Measurements from ENCODE around the gene FBP2.

FBP2 gene

DNA sequence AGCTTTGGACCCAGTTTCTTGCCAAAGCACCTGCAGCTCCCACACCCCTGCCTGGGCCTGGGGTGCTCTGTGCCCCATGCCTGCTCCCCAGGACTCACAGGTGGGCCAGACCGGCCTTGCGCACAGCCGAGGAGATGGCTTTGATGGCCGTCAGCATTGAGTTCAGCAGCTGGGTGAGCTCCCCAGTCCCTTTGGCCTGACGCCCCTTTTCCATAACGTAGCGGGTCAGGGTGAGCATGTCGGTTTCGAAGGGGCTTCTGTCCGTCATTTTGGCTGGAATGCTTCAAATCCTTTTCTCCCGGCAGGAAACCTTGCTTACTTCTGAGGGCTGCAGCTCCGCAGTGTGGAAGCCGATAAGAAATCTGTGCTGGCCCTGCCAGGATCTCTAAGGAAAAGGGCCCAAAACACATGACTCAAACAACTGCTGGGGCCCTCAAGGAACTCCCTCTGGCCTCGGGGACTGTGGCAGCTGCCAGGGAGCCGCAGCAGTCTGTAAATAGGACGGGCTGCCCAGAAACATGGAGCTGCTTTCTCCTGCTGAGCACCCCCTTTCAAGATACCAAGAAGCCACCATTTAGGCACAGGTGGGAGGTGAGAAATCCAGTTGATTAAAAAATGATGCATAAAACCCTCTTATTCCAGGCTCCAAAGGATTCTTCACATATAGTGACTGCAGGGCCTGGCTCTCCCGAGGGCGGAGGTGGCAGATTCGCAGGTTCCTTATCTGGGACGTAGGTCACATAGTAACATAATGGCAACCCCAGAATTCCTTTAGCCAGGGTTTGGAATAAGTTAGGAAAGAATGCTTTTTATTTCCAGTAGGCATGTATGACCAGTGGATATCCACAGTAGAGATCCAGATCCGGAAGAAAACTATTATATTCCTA lies at the start of gene FBP2:
TSS of gene FBP2 (minus strand) at position 366 of the 887 bp plus-strand sequence. CDS start at position 268, 98 bp downstream.
- TF ChIP-seq, protein P1, sequence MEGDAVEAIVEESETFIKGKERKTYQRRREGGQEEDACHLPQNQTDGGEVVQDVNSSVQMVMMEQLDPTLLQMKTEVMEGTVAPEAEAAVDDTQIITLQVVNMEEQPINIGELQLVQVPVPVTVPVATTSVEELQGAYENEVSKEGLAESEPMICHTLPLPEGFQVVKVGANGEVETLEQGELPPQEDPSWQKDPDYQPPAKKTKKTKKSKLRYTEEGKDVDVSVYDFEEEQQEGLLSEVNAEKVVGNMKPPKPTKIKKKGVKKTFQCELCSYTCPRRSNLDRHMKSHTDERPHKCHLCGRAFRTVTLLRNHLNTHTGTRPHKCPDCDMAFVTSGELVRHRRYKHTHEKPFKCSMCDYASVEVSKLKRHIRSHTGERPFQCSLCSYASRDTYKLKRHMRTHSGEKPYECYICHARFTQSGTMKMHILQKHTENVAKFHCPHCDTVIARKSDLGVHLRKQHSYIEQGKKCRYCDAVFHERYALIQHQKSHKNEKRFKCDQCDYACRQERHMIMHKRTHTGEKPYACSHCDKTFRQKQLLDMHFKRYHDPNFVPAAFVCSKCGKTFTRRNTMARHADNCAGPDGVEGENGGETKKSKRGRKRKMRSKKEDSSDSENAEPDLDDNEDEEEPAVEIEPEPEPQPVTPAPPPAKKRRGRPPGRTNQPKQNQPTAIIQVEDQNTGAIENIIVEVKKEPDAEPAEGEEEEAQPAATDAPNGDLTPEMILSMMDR (IDR thresholded peaks at IDR 0.05; ENCODE audit: insufficient read depth, missing control alignments) = no peak
- DNase-seq (ENCODE audit: insufficient read length, low spot score) = no peak
- FAIRE-seq = no peak

DNA sequence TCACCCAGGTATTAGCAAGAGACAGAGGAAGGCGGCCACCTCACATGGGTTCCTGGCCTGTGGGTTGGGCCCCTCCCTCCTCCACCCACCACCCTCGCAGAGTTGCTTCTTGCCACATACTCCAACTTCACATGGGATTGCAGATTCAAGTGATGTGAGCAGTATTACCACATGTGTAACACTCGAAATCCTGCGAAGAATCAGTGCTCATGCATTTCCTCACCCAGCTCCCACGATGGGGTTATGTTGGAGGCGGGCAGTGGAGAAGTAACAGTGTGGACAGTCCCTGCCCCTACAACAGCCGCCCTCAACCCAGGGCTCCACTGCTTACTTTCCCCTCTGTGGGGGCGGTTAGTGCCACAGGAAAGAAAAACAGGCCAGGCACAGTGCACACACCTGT lies 49.6 kb upstream of the FBP2 start:
- FAIRE-seq (no peak), DNase-seq (ENCODE audit: insufficient read length, low spot score) (no peak)
- TF ChIP-seq, protein P1 (IDR thresholded peaks at IDR 0.05; ENCODE audit: insufficient read depth, missing control alignments) = no peak

DNA sequence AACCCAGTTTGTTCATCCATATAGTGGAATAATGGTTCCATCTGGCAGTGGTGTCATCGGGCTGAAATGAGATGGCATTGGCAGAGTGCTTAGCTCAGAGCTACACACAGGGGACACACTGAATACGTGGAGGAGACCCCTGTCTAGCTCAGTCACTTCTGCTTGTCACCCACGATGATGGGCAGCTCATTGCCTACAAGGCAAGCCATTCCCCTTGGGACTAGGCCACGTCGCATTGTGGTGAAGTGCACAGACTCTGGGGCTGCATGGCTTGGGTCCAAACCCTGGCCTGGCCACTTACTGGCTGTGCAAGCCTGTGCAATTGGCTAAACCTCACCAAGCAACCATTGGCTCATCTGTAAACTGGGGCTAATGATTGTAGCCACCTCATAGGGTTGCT lies 48.9 kb upstream of the FBP2 start:
- TF ChIP-seq, protein P1 (IDR thresholded peaks at IDR 0.05; ENCODE audit: insufficient read depth, missing control alignments) = no peak
- DNase-seq (ENCODE audit: insufficient read length, low spot score) (no peak), FAIRE-seq (no peak)

DNA sequence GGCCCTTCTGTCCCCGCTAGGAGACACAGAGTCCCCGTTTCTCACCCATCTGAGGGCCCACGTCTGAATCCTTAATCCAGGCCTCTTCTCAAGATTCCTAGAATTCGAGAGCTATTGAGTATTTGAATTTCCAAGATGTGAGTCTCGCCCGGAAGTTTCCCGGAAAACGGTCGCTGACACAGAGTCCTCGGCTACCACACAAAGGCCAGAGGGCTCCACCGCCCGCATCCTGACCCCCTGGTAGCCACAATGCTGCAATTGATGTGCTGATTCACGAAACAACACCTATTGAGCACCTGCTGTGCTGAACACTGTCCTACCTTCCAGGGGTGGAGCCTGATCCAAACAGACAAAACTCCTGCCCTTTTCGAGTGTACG lies 46.4 kb upstream of the FBP2 start:
- FAIRE-seq = no peak
- no peak for DNase-seq (ENCODE audit: insufficient read length, low spot score)
- TF ChIP-seq, protein P1 (IDR thresholded peaks at IDR 0.05; ENCODE audit: insufficient read depth, missing control alignments) = no peak

DNA sequence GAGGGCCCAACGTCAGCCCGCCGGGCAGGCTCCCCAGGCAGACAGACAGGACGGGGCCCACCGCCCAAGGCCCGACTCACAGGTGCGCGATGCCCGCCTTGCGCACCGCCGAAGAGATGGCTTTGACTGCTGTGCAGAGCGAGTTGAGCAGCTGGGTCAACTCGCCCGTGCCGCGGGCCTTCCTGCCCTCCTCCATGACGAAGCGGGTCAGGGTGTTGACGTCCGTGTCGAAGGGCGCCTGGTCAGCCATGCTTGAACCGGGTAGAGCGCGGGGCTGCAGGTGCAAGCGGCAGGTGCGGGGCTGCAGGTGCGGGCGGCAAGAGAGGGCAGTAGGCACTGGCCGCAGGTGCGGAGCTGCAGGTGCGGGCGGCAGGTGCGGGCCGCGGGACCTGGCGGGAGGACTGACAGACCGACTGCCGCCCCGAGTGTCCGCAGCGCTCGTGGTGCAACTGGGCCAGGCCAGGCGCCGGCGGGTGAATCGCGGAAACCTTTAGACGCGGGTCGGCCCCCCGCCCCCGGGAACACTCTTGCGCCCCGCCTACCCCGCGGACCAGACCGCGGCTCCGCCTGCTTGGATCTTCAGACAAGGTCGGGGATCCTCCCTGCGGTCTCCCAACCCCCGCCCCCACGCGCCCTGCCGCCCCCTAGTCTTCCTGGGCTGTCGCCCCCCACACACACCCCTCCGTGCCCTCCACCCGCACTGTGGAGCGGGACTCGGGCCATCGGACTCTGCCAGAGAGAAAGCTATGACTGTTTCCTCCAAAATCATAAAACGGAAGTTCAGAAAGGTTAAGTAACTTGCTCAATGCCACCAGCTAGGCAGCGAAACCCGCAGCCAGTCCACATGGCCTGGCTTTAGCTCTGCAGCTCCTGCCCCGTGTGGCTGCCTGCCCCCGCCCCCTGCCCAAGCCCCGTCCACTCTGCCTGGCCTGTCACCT lies 45.7 kb upstream of the FBP2 start, which contains the start of gene FBP1:
TSS of gene FBP1 (minus strand) at position 458 of the 938 bp plus-strand sequence. CDS start at position 250, 208 bp downstream.
- FAIRE-seq (no peak), DNase-seq (ENCODE audit: insufficient read length, low spot score) (no peak)
- TF ChIP-seq, protein P1 (IDR thresholded peaks at IDR 0.05; ENCODE audit: insufficient read depth, missing control alignments) = no peak

DNA sequence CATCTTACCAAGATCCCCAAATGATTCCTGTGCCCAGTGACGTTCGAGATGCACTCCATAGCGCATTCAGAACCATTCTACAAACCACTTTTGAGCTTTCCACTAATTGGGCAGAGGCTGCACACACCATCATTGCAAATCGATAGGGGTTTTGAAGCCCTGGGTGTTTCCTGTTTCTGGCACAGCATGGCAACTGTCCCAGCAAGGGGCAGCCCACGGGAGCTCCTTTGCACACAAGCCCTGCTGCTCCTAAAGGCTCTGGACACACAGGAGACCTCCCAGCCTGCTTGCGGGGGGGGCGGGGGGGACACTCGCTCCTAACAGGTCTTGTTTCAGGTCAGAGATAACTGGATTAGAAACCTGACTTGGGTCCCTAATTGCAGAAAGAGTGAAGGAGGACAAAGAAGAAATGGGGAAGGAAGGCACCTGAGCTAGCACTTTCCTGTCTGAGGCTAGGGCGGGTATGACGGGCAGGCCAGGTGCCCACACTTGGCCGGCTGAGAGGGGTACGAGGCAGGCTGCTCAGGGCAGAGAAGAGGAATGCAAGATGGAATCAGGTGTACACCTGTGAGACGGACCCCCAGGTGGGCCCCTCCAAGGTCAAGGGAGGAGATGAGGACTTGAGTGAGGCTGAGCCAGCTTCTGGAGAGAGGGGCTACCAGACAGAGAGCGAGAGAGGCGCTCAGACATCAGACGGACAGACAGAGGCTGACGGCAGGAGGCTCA lies 44.9 kb upstream of the FBP2 start:
- DNase-seq (ENCODE audit: insufficient read length, low spot score) = no peak
- FAIRE-seq = no peak
- TF ChIP-seq, protein P1 (IDR thresholded peaks at IDR 0.05; ENCODE audit: insufficient read depth, missing control alignments) = no peak

Data from D721Med (cell line).